ENCODE results near the gene PLD1. TPM values are rescaled to one million over a fixed set of nuclear protein-coding genes. Genes with fewer than 3 reads are reported as not detected.

Gene PLD1
- total RNA-seq, 1 experiment from 2014 or later = 5.3 TPM

GRCh38 chr3:171658841-171659240 is 151.4 kb downstream of the PLD1 start:
- CTCF ChIA-PET = no interaction called here
- Histone ChIP-seq H3K4me3 (ENCODE audit: low read depth, low read length) (no peak overlapping the region), H3K27me3 (replicated peaks; ENCODE audit: control insufficient read depth, insufficient read depth, low read length) (no peaks in the 10 kb centered on the region), H3K4me1 (no peaks in the 10 kb centered on the region), H3K9me3 (no peaks in the 10 kb centered on the region), H3K36me3 (ENCODE audit: control insufficient read depth, insufficient read depth, low read length) (no peaks in the 10 kb centered on the region)
- Mint-ChIP-seq H3K4me1 (ENCODE audit: low read depth, unreplicated experiment) (no peaks in the 10 kb centered on the region), H3K9me3 (ENCODE audit: unreplicated experiment) (no peaks in the 10 kb centered on the region), H3K27me3 (ENCODE audit: insufficient read depth, unreplicated experiment) (no peaks in the 10 kb centered on the region), H3K4me3 (ENCODE audit: unreplicated experiment) (no peak overlapping the region), H3K27ac (ENCODE audit: unreplicated experiment) (no peak overlapping the region), H3K36me3 (ENCODE audit: insufficient read depth, unreplicated experiment) (peaks cover 7% of the 10 kb centered on the region)
- intact Hi-C loops (cut with micrococcal nuclease; ENCODE audit: unreplicated experiment) = no loop called here
- no peak for TF ChIP-seq CTCF (IDR thresholded peaks at IDR 0.05; ENCODE audit: insufficient read depth in 1 of 2, low read depth in 1 of 2, low read length in 1 of 2, severe bottlenecking in 1 of 2, unreplicated experiment in 1 of 2)
- DNase-seq = no peak
- no TSS peak for BruUV-seq (replicated peaks)
- POLR2A ChIA-PET = no interaction called here

GRCh38 chr3:171654809-171655208 is 155.5 kb downstream of the PLD1 start:
- TF ChIP-seq CTCF (IDR thresholded peaks at IDR 0.05; ENCODE audit: insufficient read depth in 1 of 2, low read depth in 1 of 2, low read length in 1 of 2, severe bottlenecking in 1 of 2, unreplicated experiment in 1 of 2) = no peak
- Histone ChIP-seq H3K4me1 (no peaks in the 10 kb centered on the region), H3K36me3 (ENCODE audit: control insufficient read depth, insufficient read depth, low read length) (no peaks in the 10 kb centered on the region), H3K9me3 (no peaks in the 10 kb centered on the region), H3K27me3 (replicated peaks; ENCODE audit: control insufficient read depth, insufficient read depth, low read length) (no peaks in the 10 kb centered on the region), H3K4me3 (ENCODE audit: low read depth, low read length) (no peak overlapping the region)
- CTCF ChIA-PET = no interaction called here
- BruUV-seq (replicated peaks) = no TSS peak
- H3K4me1 Mint-ChIP-seq (ENCODE audit: low read depth, unreplicated experiment) = no peaks in the 10 kb centered on the region
- POLR2A ChIA-PET = no interaction called here
- H3K27ac Mint-ChIP-seq (ENCODE audit: unreplicated experiment) = no peak overlapping the region
- no peak overlapping the region for H3K4me3 Mint-ChIP-seq (ENCODE audit: unreplicated experiment)
- intact Hi-C loops (cut with micrococcal nuclease; ENCODE audit: unreplicated experiment) = no loop called here
- DNase-seq = no peak
- no peaks in the 10 kb centered on the region for H3K27me3 Mint-ChIP-seq (ENCODE audit: insufficient read depth, unreplicated experiment)
- H3K36me3 Mint-ChIP-seq (ENCODE audit: insufficient read depth, unreplicated experiment) = no peaks in the 10 kb centered on the region
- H3K9me3 Mint-ChIP-seq (ENCODE audit: unreplicated experiment) = no peaks in the 10 kb centered on the region

DNA sequence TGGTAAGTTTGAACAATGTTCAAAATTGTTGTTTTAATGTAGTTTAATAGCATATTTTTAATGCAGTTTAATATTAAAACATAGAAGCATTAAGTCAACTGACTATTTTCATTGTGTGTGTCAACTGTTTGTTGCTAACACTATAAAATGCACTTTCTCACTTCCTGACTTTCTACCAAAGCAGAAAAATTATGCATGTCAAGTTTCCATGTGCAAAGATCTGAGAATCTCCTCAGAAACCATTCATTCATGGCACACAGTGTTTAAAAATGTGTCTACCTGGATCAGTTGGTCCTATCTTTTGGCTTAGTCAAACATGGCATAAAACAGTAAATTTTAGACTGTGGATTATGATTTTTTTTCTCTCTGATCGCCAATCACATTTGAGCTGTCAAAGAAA is 156.0 kb downstream of the PLD1 start:
- CTCF ChIA-PET = no interaction called here
- no peaks in the 10 kb centered on the region for H3K27me3 Mint-ChIP-seq (ENCODE audit: insufficient read depth, unreplicated experiment)
- H3K36me3 ChIP-seq (ENCODE audit: control insufficient read depth, insufficient read depth, low read length) = no peaks in the 10 kb centered on the region

More for the DNA sequence above, 156.0 kb downstream of the PLD1 start:
- no peak overlapping the region for H3K4me3 Mint-ChIP-seq (ENCODE audit: unreplicated experiment)
- no peak overlapping the region for H3K27ac Mint-ChIP-seq (ENCODE audit: unreplicated experiment)
- H3K9me3 Mint-ChIP-seq (ENCODE audit: unreplicated experiment) = no peaks in the 10 kb centered on the region
- POLR2A ChIA-PET = no interaction called here
- DNase-seq = no peak
- no peaks in the 10 kb centered on the region for H3K4me1 ChIP-seq
- TF ChIP-seq CTCF (IDR thresholded peaks at IDR 0.05; ENCODE audit: insufficient read depth in 1 of 2, low read depth in 1 of 2, low read length in 1 of 2, severe bottlenecking in 1 of 2, unreplicated experiment in 1 of 2) = no peak
- H3K9me3 ChIP-seq = no peaks in the 10 kb centered on the region
- no peak overlapping the region for H3K4me3 ChIP-seq (ENCODE audit: low read depth, low read length)
- H3K27me3 ChIP-seq (replicated peaks; ENCODE audit: control insufficient read depth, insufficient read depth, low read length) = no peaks in the 10 kb centered on the region
- no peaks in the 10 kb centered on the region for H3K36me3 Mint-ChIP-seq (ENCODE audit: insufficient read depth, unreplicated experiment)
- intact Hi-C loops (cut with micrococcal nuclease; ENCODE audit: unreplicated experiment) = no loop called here
- BruUV-seq (replicated peaks) = no TSS peak
- no peaks in the 10 kb centered on the region for H3K4me1 Mint-ChIP-seq (ENCODE audit: low read depth, unreplicated experiment)

All from Caco-2 (cell line).